GM18499 (cell line): ENCODE results near the gene PTBP3.
"Not testable (repeated sequence)": the region's sequence is repeated elsewhere in the genome, so short reads cannot be mapped to it uniquely, and the experiment has no call there.

Experiments
- ATAC-seq: cut with Tn5 transposase; IDR thresholded peaks from one replicate; pipeline ENCODE4 v1.9.1; 2021; ENCODE audit warnings: moderate number of reproducible peaks; ENCODE audit not compliant: insufficient read depth, unreplicated experiment

The PTBP3 gene

GRCh38 chr9:112332977-112333638 lies at the start of gene PTBP3:
Gene PTBP3, minus strand, starts transcription at chr9:112333619. Its CDS starts 35,754 bp downstream, at chr9:112297865.
- peak; percentile 34 for ATAC-seq

- no peak for ATAC-seq
Measured at GRCh38 chr9:112382501-112383364, 49.3 kb upstream of the PTBP3 start.

GRCh38 chr9:112382066-112382465 lies 48.6 kb upstream of the PTBP3 start:
- no peak for ATAC-seq

- ATAC-seq, result no peak
Measured at GRCh38 chr9:112380825-112381221, 47.4 kb upstream of the PTBP3 start.

GRCh38 chr9:112380102-112380824 lies 46.8 kb upstream of the PTBP3 start, which contains the start of gene HSDL2:
Gene HSDL2, plus strand, starts transcription at chr9:112380108. Its CDS starts 56 bp downstream, at chr9:112380164.
- no peak for ATAC-seq

GRCh38 chr9:112379177-112380101 lies 46.0 kb upstream of the PTBP3 start:
- peak; percentile 70 for ATAC-seq

- peak; percentile 15 for ATAC-seq
Measured at GRCh38 chr9:112378328-112379176, 45.1 kb upstream of the PTBP3 start.

- no peak for ATAC-seq
Measured at GRCh38 chr9:112377684-112378327, 44.4 kb upstream of the PTBP3 start.

- no peak for ATAC-seq
Measured at GRCh38 chr9:112377087-112377486, 43.7 kb upstream of the PTBP3 start.

- no peak for ATAC-seq
Measured at GRCh38 chr9:112375361-112375760, 41.9 kb upstream of the PTBP3 start.

GRCh38 chr9:112374232-112374631 lies 40.8 kb upstream of the PTBP3 start:
- ATAC-seq, result not testable (repeated sequence)

- not testable (repeated sequence) for ATAC-seq
Measured at GRCh38 chr9:112373666-112374065, 40.2 kb upstream of the PTBP3 start.

- ATAC-seq, result no peak
Measured at GRCh38 chr9:112371060-112371459, 37.6 kb upstream of the PTBP3 start.

- no peak for ATAC-seq
Measured at GRCh38 chr9:112369817-112370216, 36.4 kb upstream of the PTBP3 start.

GRCh38 chr9:112367465-112367864 lies 34.0 kb upstream of the PTBP3 start:
- no peak for ATAC-seq

- no peak for ATAC-seq
Measured at GRCh38 chr9:112366591-112366990, 33.2 kb upstream of the PTBP3 start.

GRCh38 chr9:112365257-112365656 lies 31.8 kb upstream of the PTBP3 start:
- not testable (repeated sequence) for ATAC-seq

GRCh38 chr9:112364761-112365160 lies 31.3 kb upstream of the PTBP3 start:
- ATAC-seq, result no peak
